ENCODE measurements around the gene TSPAN9.

DNA sequence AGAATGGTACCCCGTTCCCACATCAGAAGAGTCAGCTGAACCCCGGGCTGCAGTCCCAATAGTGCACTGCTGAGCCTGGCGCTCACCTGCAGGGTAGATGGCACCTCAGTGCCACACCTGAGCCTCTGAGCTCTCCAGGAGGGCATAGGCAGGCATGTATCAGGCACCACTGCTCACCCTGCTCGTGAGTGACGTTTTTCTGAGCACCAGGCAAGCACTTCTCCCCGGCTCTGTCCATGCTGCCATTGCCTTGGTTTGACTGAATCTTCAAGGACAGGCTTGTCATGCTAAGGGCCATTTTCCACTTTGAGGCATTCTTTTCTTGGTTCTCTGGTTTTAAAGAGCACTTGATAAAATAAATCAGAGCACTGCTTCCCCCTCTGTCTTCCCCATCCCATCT, 252.2 kb downstream of the TSPAN9 start:
- TF ChIP-seq, protein P1, sequence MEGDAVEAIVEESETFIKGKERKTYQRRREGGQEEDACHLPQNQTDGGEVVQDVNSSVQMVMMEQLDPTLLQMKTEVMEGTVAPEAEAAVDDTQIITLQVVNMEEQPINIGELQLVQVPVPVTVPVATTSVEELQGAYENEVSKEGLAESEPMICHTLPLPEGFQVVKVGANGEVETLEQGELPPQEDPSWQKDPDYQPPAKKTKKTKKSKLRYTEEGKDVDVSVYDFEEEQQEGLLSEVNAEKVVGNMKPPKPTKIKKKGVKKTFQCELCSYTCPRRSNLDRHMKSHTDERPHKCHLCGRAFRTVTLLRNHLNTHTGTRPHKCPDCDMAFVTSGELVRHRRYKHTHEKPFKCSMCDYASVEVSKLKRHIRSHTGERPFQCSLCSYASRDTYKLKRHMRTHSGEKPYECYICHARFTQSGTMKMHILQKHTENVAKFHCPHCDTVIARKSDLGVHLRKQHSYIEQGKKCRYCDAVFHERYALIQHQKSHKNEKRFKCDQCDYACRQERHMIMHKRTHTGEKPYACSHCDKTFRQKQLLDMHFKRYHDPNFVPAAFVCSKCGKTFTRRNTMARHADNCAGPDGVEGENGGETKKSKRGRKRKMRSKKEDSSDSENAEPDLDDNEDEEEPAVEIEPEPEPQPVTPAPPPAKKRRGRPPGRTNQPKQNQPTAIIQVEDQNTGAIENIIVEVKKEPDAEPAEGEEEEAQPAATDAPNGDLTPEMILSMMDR (conservative IDR thresholded peaks at IDR 0.05): no peak
- TF ChIP-seq EZH2 (IDR thresholded peaks at IDR 0.05; ENCODE audit: low read depth): no peak
